H9 (cell line): ENCODE data around the gene RIPPLY2. TPM values are rescaled to one million over a fixed set of nuclear protein-coding genes. Genes with fewer than 3 reads are reported as not detected.

ENCODE experiments used
- DNase-seq: peaks from one replicate; pipeline ENCODE4 v3.0.0-alpha.2; 2017
- H2AFZ ChIP-seq: one replicate; pipeline ENCODE4 v1.6.1; 2013; ENCODE audit warnings: mild to moderate bottlenecking, low read length, control low read depth, moderate library complexity
- H2AK5ac ChIP-seq: 2 replicates; pipeline ENCODE4 v1.6.1; 2013; ENCODE audit warnings: low read length, control low read depth, mixed read lengths; ENCODE audit not compliant: insufficient read length
- H2BK120ac ChIP-seq: one replicate; pipeline ENCODE4 v1.6.1; 2013; ENCODE audit warnings: low read depth, mild to moderate bottlenecking, low read length, control low read depth, inconsistent platforms; ENCODE audit not compliant: poor library complexity, severe bottlenecking
- H2BK12ac ChIP-seq: 2 replicates; pipeline ENCODE4 v1.6.1; 2013; ENCODE audit warnings: low read length, control low read depth, mixed read lengths, low read depth; ENCODE audit not compliant: insufficient read length
- H2BK15ac ChIP-seq: 2 replicates; pipeline ENCODE4 v1.6.1; 2013; ENCODE audit warnings: low read depth, low read length, control low read depth
- H2BK20ac ChIP-seq: one replicate; pipeline ENCODE4 v1.6.1; 2013; ENCODE audit warnings: low read depth, mild to moderate bottlenecking, low read length, control low read depth, inconsistent platforms; ENCODE audit not compliant: poor library complexity, severe bottlenecking
- H2BK5ac ChIP-seq: 2 replicates; pipeline ENCODE4 v1.6.1; 2013; ENCODE audit warnings: low read length, control low read depth, mixed read lengths; ENCODE audit not compliant: insufficient read length
- H3K14ac ChIP-seq: 2 replicates; pipeline ENCODE4 v1.6.1; 2013; ENCODE audit warnings: low read length, control low read depth; ENCODE audit not compliant: insufficient read depth
- H3K18ac ChIP-seq: 2 replicates; pipeline ENCODE4 v1.6.1; 2013; ENCODE audit warnings: low read depth, mild to moderate bottlenecking, mixed read lengths, low read length, control low read depth; ENCODE audit not compliant: insufficient read length
- H3K23ac ChIP-seq: 2 replicates; pipeline ENCODE4 v1.6.1; 2013; ENCODE audit warnings: low read length, control low read depth, mixed read lengths, low read depth; ENCODE audit not compliant: insufficient read length
- H3K23me2 ChIP-seq: 2 replicates; pipeline ENCODE4 v1.6.1; 2013; ENCODE audit warnings: low read depth, mild to moderate bottlenecking, mixed read lengths, low read length, control low read depth; ENCODE audit not compliant: insufficient read length, poor library complexity, severe bottlenecking
- H3K27ac ChIP-seq: 2 replicates; pipeline ENCODE4 v1.5.1; 2013; ENCODE audit warnings: low read length, control low read depth, mixed read lengths, low read depth; ENCODE audit not compliant: insufficient read length
- H3K27me3 ChIP-seq: 2 replicates; pipeline ENCODE4 v1.6.1; 2013; ENCODE audit warnings: low read length, control low read depth, inconsistent platforms; ENCODE audit not compliant: insufficient read depth
- H3K4ac ChIP-seq: 2 replicates; pipeline ENCODE4 v1.6.1; 2013; ENCODE audit warnings: low read depth, mild to moderate bottlenecking, control low read depth, inconsistent platforms, low read length, moderate library complexity
- H3K4me1 ChIP-seq: 2 replicates; pipeline ENCODE4 v1.6.1; 2013; ENCODE audit warnings: low read length, control low read depth, inconsistent platforms; ENCODE audit not compliant: insufficient read depth
- H3K4me2 ChIP-seq: 2 replicates; pipeline ENCODE4 v1.6.1; 2013; ENCODE audit warnings: low read length, control low read depth, mixed read lengths; ENCODE audit not compliant: insufficient read length, insufficient read depth
- H3K56ac ChIP-seq: 2 replicates; pipeline ENCODE4 v1.6.1; 2013; ENCODE audit warnings: low read depth, mild to moderate bottlenecking, mixed read lengths, low read length, control low read depth; ENCODE audit not compliant: insufficient read length
- H3K79me1 ChIP-seq: 2 replicates; pipeline ENCODE4 v1.6.1; 2013; ENCODE audit warnings: low read depth, mild to moderate bottlenecking, moderate library complexity, low read length, control low read depth, inconsistent platforms; ENCODE audit not compliant: insufficient read depth, poor library complexity, severe bottlenecking
- H3K79me2 ChIP-seq: 2 replicates; pipeline ENCODE4 v1.6.1; 2013; ENCODE audit warnings: low read length, control low read depth, inconsistent platforms; ENCODE audit not compliant: insufficient read depth
- H3K9ac ChIP-seq: 2 replicates; pipeline ENCODE4 v1.6.1; 2013; ENCODE audit warnings: low read length, control low read depth, mixed read lengths; ENCODE audit not compliant: insufficient read length; ENCODE audit errors: extremely low read depth
- H3K9me3 ChIP-seq: one replicate; pipeline ENCODE4 v1.6.1; 2013; ENCODE audit warnings: low read depth, low read length, inconsistent platforms; ENCODE audit not compliant: control insufficient read depth
- H3T11ph ChIP-seq: one replicate; pipeline ENCODE4 v1.6.1; 2013; ENCODE audit warnings: mild to moderate bottlenecking, low read length, control low read depth, inconsistent platforms
- H4K20me1 ChIP-seq: one replicate; pipeline ENCODE4 v1.6.1; 2013; ENCODE audit not compliant: control insufficient read depth, insufficient read length, insufficient read depth
- H4K5ac ChIP-seq: 2 replicates; pipeline ENCODE4 v1.6.1; 2013; ENCODE audit warnings: low read depth, mild to moderate bottlenecking, mixed read lengths, low read length, control low read depth; ENCODE audit not compliant: insufficient read length
- H4K8ac ChIP-seq: replicated peaks from 2 replicates; pipeline ENCODE4 v1.6.1; 2013; ENCODE audit warnings: low read length, control low read depth, mixed read lengths, low read depth; ENCODE audit not compliant: insufficient read length
- H4K91ac ChIP-seq: 2 replicates; pipeline ENCODE4 v1.6.1; 2013; ENCODE audit warnings: low read depth, mild to moderate bottlenecking, moderate library complexity, mixed read lengths, low read length, control low read depth; ENCODE audit not compliant: insufficient read length
- H3K27ac Mint-ChIP-seq, 3 experiments: 2 replicates in 2 of 3; 3 replicates in 1 of 3; pipeline ENCODE4 v1.8.0; 2020 to 2021; ENCODE audit warnings: mixed read lengths in 3 of 3, mild to moderate bottlenecking in 1 of 3, moderate library complexity in 1 of 3
- H3K27me3 Mint-ChIP-seq: 2 replicates; pipeline ENCODE4 v1.8.0; 2021; ENCODE audit warnings: low read depth, mild to moderate bottlenecking, moderate library complexity, mixed read lengths
- H3K36me3 Mint-ChIP-seq, 3 experiments: 2 replicates in 2 of 3; 3 replicates in 1 of 3; pipeline ENCODE4 v1.8.0; 2020 to 2021; ENCODE audit warnings: low read depth in 3 of 3, mixed read lengths in 3 of 3; ENCODE audit not compliant: insufficient read depth in 1 of 3
- H3K4me1 Mint-ChIP-seq, 2 experiments: 2 replicates each; pipeline ENCODE4 v1.8.0; 2020; ENCODE audit warnings: mixed read lengths in 2 of 2
- H3K4me3 Mint-ChIP-seq, 2 experiments: 2 replicates in 1 of 2; 3 replicates in 1 of 2; pipeline ENCODE4 v1.8.0; 2020 to 2021; ENCODE audit warnings: mild to moderate bottlenecking in 2 of 2, mixed read lengths in 2 of 2, moderate library complexity in 1 of 2
- H3K9me3 Mint-ChIP-seq, 2 experiments: 2 replicates in 1 of 2; 3 replicates in 1 of 2; pipeline ENCODE4 v1.8.0; 2020; ENCODE audit warnings: mild to moderate bottlenecking in 2 of 2, mixed read lengths in 2 of 2, moderate library complexity in 1 of 2
- CTCF ChIP-seq: fragments of 200-600 bp; sonication (generic); conservative IDR thresholded peaks from 3 replicates; pipeline ENCODE4 v1.8.0; 2021; ENCODE audit warnings: antibody characterized with exemption, mild to moderate bottlenecking
- WGBS: extraction: QIAGEN DNeasy Blood & Tissue Kit; methylation state at CpG from one replicate; pipeline ENCODE4 v1.1.7; 2013; ENCODE audit warnings: missing lambda C conversion rate, low lambda C conversion rate, mixed read lengths; ENCODE audit not compliant: insufficient read length; ENCODE audit errors: extremely low coverage; 5-methylcytosine and 5-hydroxymethylcytosine counted together
- total RNA-seq: library from RNA; stranded (reverse); gene quantifications from 2 replicates; pipeline ENCODE4 v1.2.1, GENCODE V29; 2021

The RIPPLY2 gene
- total RNA-seq, 1 experiment from 2014 or later, result 0.90 TPM

DNA sequence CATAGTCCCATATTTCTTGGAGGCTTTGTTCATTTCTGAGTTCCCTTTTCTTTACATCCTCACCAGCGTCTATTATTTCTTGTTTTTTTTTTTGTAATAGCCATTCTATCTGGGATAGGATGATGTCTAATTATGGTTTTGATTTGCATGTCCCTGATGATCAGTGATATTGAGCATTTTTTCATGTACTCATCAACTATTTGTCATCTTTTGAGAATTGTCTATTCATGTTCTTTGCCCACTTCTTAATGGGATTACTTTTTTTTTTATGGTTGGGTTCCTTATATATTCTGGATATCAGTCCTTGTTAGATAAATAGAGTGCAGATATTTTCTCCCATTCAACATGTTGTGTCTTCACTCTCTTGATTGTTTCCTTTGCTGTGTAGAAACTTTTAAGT is 48.5 kb downstream of the RIPPLY2 start:
- no peak overlapping the region for H4K5ac ChIP-seq
- peaks cover 7% of the 10 kb centered on the region for H3K79me1 ChIP-seq
- H3K23me2 ChIP-seq, result no peaks in the 10 kb centered on the region
- no peak overlapping the region for H3K56ac ChIP-seq
- no peak overlapping the region for H3T11ph ChIP-seq
- no peak overlapping the region for H3K23ac ChIP-seq
- H3K36me3 Mint-ChIP-seq, result peaks cover 0 to 22% (median 9%) of the 10 kb centered on the region in 3 experiments; a peak in 5 of 7 replicates
- H4K8ac ChIP-seq, result no peak overlapping the region
- no peak overlapping the region for H3K4ac ChIP-seq
- no peak overlapping the region for H3K4me3 Mint-ChIP-seq
- no peaks in the 10 kb centered on the region for H3K4me1 ChIP-seq
- H3K27me3 Mint-ChIP-seq, result no peaks in the 10 kb centered on the region
- no peak overlapping the region for H2AFZ ChIP-seq
- no peak overlapping the region for H2AK5ac ChIP-seq
- no peak overlapping the region for H2BK20ac ChIP-seq
- TF ChIP-seq CTCF, result no peak
- H4K91ac ChIP-seq, result no peak overlapping the region
- no peaks in the 10 kb centered on the region for H3K27me3 ChIP-seq
- no peaks in the 10 kb centered on the region for H3K9me3 ChIP-seq
- H3K14ac ChIP-seq, result no peak overlapping the region
- H3K18ac ChIP-seq, result no peak overlapping the region
- H3K27ac Mint-ChIP-seq, result no peak overlapping the region
- no peak overlapping the region for H2BK5ac ChIP-seq
- H3K4me1 Mint-ChIP-seq, result no peaks in the 10 kb centered on the region
- no CpG with 5 or more reads among the region's 1 CpG for WGBS
- H3K9me3 Mint-ChIP-seq, result peaks cover 0 to 5% of the 10 kb centered on the region in 2 experiments; a peak in 3 of 5 replicates
- no peak overlapping the region for H2BK120ac ChIP-seq
- no peak overlapping the region for H3K9ac ChIP-seq
- H2BK15ac ChIP-seq, result no peak overlapping the region
- H4K20me1 ChIP-seq, result no peaks in the 10 kb centered on the region
- no peak overlapping the region for H3K4me2 ChIP-seq
- H2BK12ac ChIP-seq, result no peak overlapping the region
- H3K79me2 ChIP-seq, result no peaks in the 10 kb centered on the region; the same call in 1 of the 2 replicates
- H3K27ac ChIP-seq, result no peak overlapping the region
- no peak for DNase-seq
